ENCODE results near the gene GAGE10. TPM values are rescaled to one million over a fixed set of nuclear protein-coding genes. Genes with fewer than 3 reads are reported as not detected.
"Not testable (repeated sequence)": the region's sequence is repeated elsewhere in the genome, so short reads cannot be mapped to it uniquely, and the experiment has no call there.

Gene GAGE10
- polyA plus RNA-seq, 1 experiment = not detected

- CTCF ChIA-PET = not testable (repeated sequence)
These were observed 20.3 kb downstream of the GAGE10 start for GRCh38 chrX:49323735-49324134.

DNA sequence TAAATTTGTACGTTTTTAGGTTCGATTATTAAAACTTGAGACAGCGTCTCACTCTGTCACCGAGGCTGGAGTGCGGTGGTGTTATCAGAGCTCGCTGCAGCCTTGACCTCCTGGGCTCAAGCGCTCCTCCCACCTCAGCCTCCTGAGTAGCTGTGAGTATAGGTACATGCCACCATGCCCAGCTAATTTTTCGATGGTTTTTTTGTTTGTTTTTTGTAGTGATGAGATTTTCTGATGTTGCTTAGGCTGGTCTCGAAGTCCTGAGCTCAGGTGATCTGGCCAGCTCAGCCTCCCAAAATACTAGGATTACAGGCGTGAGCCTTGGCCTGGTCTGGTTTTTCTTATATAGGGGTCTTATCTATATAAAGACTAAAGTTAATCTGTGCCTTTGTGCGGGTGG, 27.0 kb downstream of the GAGE10 start:
- DNase-seq (ENCODE audit: low read depth, low spot score); CTCF ChIA-PET; H3K27ac ChIP-seq (ENCODE audit: low read depth, low read length); H3K9me3 ChIP-seq (ENCODE audit: control insufficient read depth, insufficient read depth, low read length); POLR2A ChIA-PET; H3K4me3 ChIP-seq (ENCODE audit: low read depth, low read length); H3K27me3 ChIP-seq (ENCODE audit: control insufficient read depth, insufficient read depth, low read length): not testable (repeated sequence)

More at GRCh38 chrX:49323735-49324134, 20.3 kb downstream of the GAGE10 start:
- H3K27me3 ChIP-seq (ENCODE audit: control insufficient read depth, insufficient read depth, low read length); H3K27ac ChIP-seq (ENCODE audit: low read depth, low read length); DNase-seq (ENCODE audit: low read depth, low spot score); POLR2A ChIA-PET; H3K4me3 ChIP-seq (ENCODE audit: low read depth, low read length); H3K9me3 ChIP-seq (ENCODE audit: control insufficient read depth, insufficient read depth, low read length): not testable (repeated sequence)

- POLR2A ChIA-PET; H3K27ac ChIP-seq (ENCODE audit: low read depth, low read length); H3K27me3 ChIP-seq (ENCODE audit: control insufficient read depth, insufficient read depth, low read length); DNase-seq (ENCODE audit: low read depth, low spot score); H3K4me3 ChIP-seq (ENCODE audit: low read depth, low read length); CTCF ChIA-PET; H3K9me3 ChIP-seq (ENCODE audit: control insufficient read depth, insufficient read depth, low read length): not testable (repeated sequence)
These were observed 27.8 kb downstream of the GAGE10 start, which contains the start of gene GAGE13 for GRCh38 chrX:49331282-49331681. TSS of gene GAGE13 (plus strand) at chrX:49331582. CDS start at chrX:49332738, 1,156 bp downstream.

DNA sequence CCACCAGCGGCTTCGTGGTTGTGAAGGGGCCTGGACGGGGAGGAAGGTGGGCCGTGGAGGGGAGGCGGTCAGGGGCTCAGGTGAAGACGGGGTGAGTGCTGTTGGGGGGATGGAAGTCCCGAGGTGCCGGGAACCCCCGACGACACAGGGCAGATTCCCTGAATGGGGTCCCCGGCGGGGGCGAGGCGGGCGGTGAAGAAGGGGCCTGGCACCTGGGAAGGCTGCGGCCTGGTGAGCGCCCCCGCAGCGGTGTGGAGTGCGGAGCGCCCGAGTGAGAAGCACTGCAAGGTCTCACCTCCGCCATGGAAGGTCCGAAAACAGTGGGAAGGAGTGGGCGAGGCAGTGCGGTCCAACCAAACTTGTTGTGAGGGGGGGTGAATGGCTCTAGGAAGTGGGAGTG, 28.4 kb downstream of the GAGE10 start:
- DNase-seq (ENCODE audit: low read depth, low spot score); CTCF ChIA-PET; H3K27me3 ChIP-seq (ENCODE audit: control insufficient read depth, insufficient read depth, low read length); POLR2A ChIA-PET; H3K4me3 ChIP-seq (ENCODE audit: low read depth, low read length); H3K9me3 ChIP-seq (ENCODE audit: control insufficient read depth, insufficient read depth, low read length); H3K27ac ChIP-seq (ENCODE audit: low read depth, low read length): not testable (repeated sequence)

GRCh38 chrX:49341449-49341848, 38.0 kb downstream of the GAGE10 start:
- CTCF ChIA-PET; H3K9me3 ChIP-seq (ENCODE audit: control insufficient read depth, insufficient read depth, low read length); DNase-seq (ENCODE audit: low read depth, low spot score); POLR2A ChIA-PET; H3K27me3 ChIP-seq (ENCODE audit: control insufficient read depth, insufficient read depth, low read length); H3K27ac ChIP-seq (ENCODE audit: low read depth, low read length); H3K4me3 ChIP-seq (ENCODE audit: low read depth, low read length): not testable (repeated sequence)

DNA sequence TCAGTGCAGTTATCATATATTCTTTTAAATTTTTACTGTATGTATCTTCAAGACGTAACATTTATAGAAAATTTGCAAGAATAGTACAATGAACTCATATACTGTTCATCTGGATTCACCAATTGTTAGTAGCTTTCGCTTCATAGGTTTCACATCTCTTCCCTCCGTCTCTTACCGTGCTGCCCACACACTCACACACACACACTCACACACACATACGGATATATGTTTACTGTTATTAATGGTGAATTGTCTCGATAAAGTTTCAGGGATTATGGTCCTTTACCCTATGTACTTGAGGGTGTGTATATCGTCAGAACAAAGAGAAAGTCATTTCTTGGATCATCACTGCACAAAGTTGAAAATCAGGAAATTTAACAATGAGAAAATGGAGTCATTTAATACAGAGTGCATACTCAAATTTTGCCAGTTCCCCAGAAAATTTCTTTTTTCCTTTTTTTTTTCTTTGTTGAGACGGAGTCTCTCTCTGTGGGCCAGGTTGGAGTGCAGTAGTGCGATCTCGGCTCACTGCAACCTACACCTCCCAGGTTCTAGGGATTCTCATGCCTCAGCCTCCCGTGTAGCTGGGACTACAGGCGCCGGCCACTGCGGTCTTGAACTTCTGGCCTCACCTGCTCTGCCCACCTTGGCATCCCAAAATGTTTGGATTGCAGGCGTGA, 41.2 kb downstream of the GAGE10 start:
- H3K9me3 ChIP-seq (ENCODE audit: control insufficient read depth, insufficient read depth, low read length); H3K27me3 ChIP-seq (ENCODE audit: control insufficient read depth, insufficient read depth, low read length); H3K27ac ChIP-seq (ENCODE audit: low read depth, low read length); CTCF ChIA-PET; DNase-seq (ENCODE audit: low read depth, low spot score); POLR2A ChIA-PET; H3K4me3 ChIP-seq (ENCODE audit: low read depth, low read length): not testable (repeated sequence)

DNA sequence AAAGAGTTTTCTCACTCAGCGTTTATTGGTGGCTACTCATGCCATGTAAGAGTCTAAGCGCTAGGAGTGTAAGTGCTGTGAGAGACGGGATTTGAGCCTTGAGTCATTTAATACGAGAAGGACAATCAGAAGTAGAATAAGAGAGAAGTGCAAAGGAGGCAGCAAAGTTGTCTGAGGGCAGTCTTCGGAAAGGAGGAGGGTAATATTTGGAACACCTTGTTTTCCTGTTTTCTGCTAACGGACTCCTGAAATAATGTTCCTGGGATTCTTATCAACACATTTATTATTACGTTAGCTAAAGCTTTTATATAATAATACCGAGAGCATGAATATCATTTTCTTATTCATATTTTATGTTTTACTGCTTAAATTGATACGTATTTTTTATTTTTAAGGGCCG, 42.0 kb downstream of the GAGE10 start:
- H3K27me3 ChIP-seq (ENCODE audit: control insufficient read depth, insufficient read depth, low read length); H3K27ac ChIP-seq (ENCODE audit: low read depth, low read length); H3K4me3 ChIP-seq (ENCODE audit: low read depth, low read length); POLR2A ChIA-PET; CTCF ChIA-PET; H3K9me3 ChIP-seq (ENCODE audit: control insufficient read depth, insufficient read depth, low read length); DNase-seq (ENCODE audit: low read depth, low spot score): not testable (repeated sequence)

GRCh38 chrX:49346150-49346549, 42.7 kb downstream of the GAGE10 start:
- H3K9me3 ChIP-seq (ENCODE audit: control insufficient read depth, insufficient read depth, low read length); POLR2A ChIA-PET; DNase-seq (ENCODE audit: low read depth, low spot score); H3K27me3 ChIP-seq (ENCODE audit: control insufficient read depth, insufficient read depth, low read length); CTCF ChIA-PET; H3K4me3 ChIP-seq (ENCODE audit: low read depth, low read length); H3K27ac ChIP-seq (ENCODE audit: low read depth, low read length): not testable (repeated sequence)

Other genes with a start within 250 kb of the GAGE10 start
- 0.83 and 1.0 TPM in 2 replicates for gene CCDC120, start 244.6 kb upstream of the GAGE10 start, polyA plus RNA-seq (2011; rRNA removed)
- 27.6 and 41.2 TPM in 2 replicates for gene PRAF2, start 229.6 kb upstream of the GAGE10 start, polyA plus RNA-seq (2011; rRNA removed)
- gene WDR45, start 223.8 kb upstream of the GAGE10 start, polyA plus RNA-seq (2011; rRNA removed) = 78.4 and 96.1 TPM in 2 replicates
- 20.3 and 21.9 TPM in 2 replicates for gene GPKOW, start 179.9 kb upstream of the GAGE10 start, polyA plus RNA-seq (2011; rRNA removed)
- 0.40 and 0.82 TPM in 2 replicates for gene MAGIX, start 140.9 kb upstream of the GAGE10 start, polyA plus RNA-seq (2011; rRNA removed)
- gene PLP2, start 131.7 kb upstream of the GAGE10 start, polyA plus RNA-seq (2011; rRNA removed) = 66.7 and 79.6 TPM in 2 replicates
- 3.6 and 4.1 TPM in 2 replicates for gene PRICKLE3, start 117.3 kb upstream of the GAGE10 start, polyA plus RNA-seq (2011; rRNA removed)
- 0.07 and 0.15 TPM in 2 replicates for gene SYP, start 103.5 kb upstream of the GAGE10 start, polyA plus RNA-seq (2011; rRNA removed)
- not detected in 2 replicates for gene CACNA1F, start 70.3 kb upstream of the GAGE10 start, polyA plus RNA-seq (2011; rRNA removed)
- 5.7 and 9.6 TPM in 2 replicates for gene CCDC22, start 68.2 kb upstream of the GAGE10 start, polyA plus RNA-seq (2011; rRNA removed)
- gene FOXP3, start 38.9 kb upstream of the GAGE10 start, polyA plus RNA-seq (2011; rRNA removed) = 0.09 TPM in 1 of 2 replicates, not detected in the other
- 1.1 and 2.4 TPM in 2 replicates for gene PPP1R3F, start 33.9 kb upstream of the GAGE10 start, polyA plus RNA-seq (2011; rRNA removed)
- gene GAGE12J, start 18.4 kb downstream of the GAGE10 start, polyA plus RNA-seq (2011; rRNA removed) = not detected in 2 replicates
- gene GAGE13, start 27.9 kb downstream of the GAGE10 start, polyA plus RNA-seq (2011; rRNA removed) = not detected in 2 replicates
- gene GAGE12C, start 228.5 kb downstream of the GAGE10 start, polyA plus RNA-seq (2011; rRNA removed) = not detected in 2 replicates
- not detected in 2 replicates for gene GAGE12D, start 238.1 kb downstream of the GAGE10 start, polyA plus RNA-seq (2011; rRNA removed)
- not detected in 2 replicates for gene GAGE12E, start 247.6 kb downstream of the GAGE10 start, polyA plus RNA-seq (2011; rRNA removed)

All from AG04450 (cell line).